HAP-1 (cell line): ENCODE data around the gene BMP8A.
"Not testable (repeated sequence)": the region's sequence is repeated elsewhere in the genome, so short reads cannot be mapped to it uniquely, and the experiment has no call there.

ENCODE experiments used
- DNase-seq, 2 experiments: peaks; one replicate each; pipeline ENCODE4 v3.0.0-alpha.2; 2016 to 2020; ENCODE audit warnings: low spot score in 2 of 2
- H3K27me3 ChIP-seq: fragments of 250-450 bp; sonication (Bioruptor Pico); 2 replicates; pipeline ENCODE4 v1.5.1; 2020; ENCODE audit warnings: low read depth, mild to moderate bottlenecking, moderate library complexity
- H3K36me3 ChIP-seq: fragments of 250-450 bp; sonication (Bioruptor Pico); replicated peaks from 2 replicates; pipeline ENCODE4 v1.5.1; 2020; ENCODE audit warnings: mild to moderate bottlenecking
- H3K4me1 ChIP-seq: fragments of 250-450 bp; sonication (Bioruptor Pico); 2 replicates; pipeline ENCODE4 v1.5.1; 2020; ENCODE audit warnings: mild to moderate bottlenecking
- H3K4me3 ChIP-seq: fragments of 250-450 bp; sonication (Bioruptor Pico); 2 replicates; pipeline ENCODE4 v1.5.1; 2020; ENCODE audit warnings: mild to moderate bottlenecking, moderate library complexity
- H3K9me3 ChIP-seq: fragments of 250-450 bp; sonication (Bioruptor Pico); 2 replicates; pipeline ENCODE4 v1.5.1; 2020; ENCODE audit warnings: mild to moderate bottlenecking, moderate library complexity
- in situ Hi-C: fragments of 300-500 bp; cut with MboI; formaldehyde crosslinking; loops from 3 replicates; pipeline ENCODE4 v1.14.3; 2020; ENCODE audit warnings: low sequenced_read_pairs, inconsistent platforms, mixed read lengths

The BMP8A gene

GRCh38 chr1:39469150-39469549, 22.3 kb upstream of the BMP8A start:
- Histone ChIP-seq H3K36me3 (peaks cover 5% of the 10 kb centered on the region), H3K4me3 (no peak overlapping the region), H3K9me3 (no peaks in the 10 kb centered on the region), H3K4me1 (no peaks in the 10 kb centered on the region), H3K27me3 (no peaks in the 10 kb centered on the region)
- DNase-seq, result no peak
- in situ Hi-C loops, result no loop called here

GRCh38 chr1:39470040-39470439, 21.4 kb upstream of the BMP8A start:
- no peaks in the 10 kb centered on the region for H3K27me3 ChIP-seq
- H3K36me3 ChIP-seq, result peaks cover 3% of the 10 kb centered on the region
- H3K4me1 ChIP-seq, result no peaks in the 10 kb centered on the region
- no peak overlapping the region for H3K4me3 ChIP-seq
- DNase-seq, result no peak
- H3K9me3 ChIP-seq, result no peaks in the 10 kb centered on the region
- in situ Hi-C loops, result no loop called here

GRCh38 chr1:39472826-39473225, 18.6 kb upstream of the BMP8A start:
- no peaks in the 10 kb centered on the region for H3K4me1 ChIP-seq
- peaks cover 3% of the 10 kb centered on the region for H3K36me3 ChIP-seq
- no peaks in the 10 kb centered on the region for H3K27me3 ChIP-seq
- no peaks in the 10 kb centered on the region for H3K9me3 ChIP-seq
- in situ Hi-C loops, result no loop called here
- no peak overlapping the region for H3K4me3 ChIP-seq
- DNase-seq, result no peak

- no peaks in the 10 kb centered on the region for H3K27me3 ChIP-seq
- DNase-seq, result no peak
- H3K9me3 ChIP-seq, result no peaks in the 10 kb centered on the region
- H3K4me3 ChIP-seq, result no peak overlapping the region
- in situ Hi-C loops, result no loop called here
- H3K4me1 ChIP-seq, result no peaks in the 10 kb centered on the region
- H3K36me3 ChIP-seq, result peaks cover 3% of the 10 kb centered on the region
Measured at GRCh38 chr1:39473324-39473723, 18.1 kb upstream of the BMP8A start.

- in situ Hi-C loops, result no loop called here
- no peaks in the 10 kb centered on the region; the same call in 1 of the 2 replicates for H3K36me3 ChIP-seq
- DNase-seq, result no peak
- H3K9me3 ChIP-seq, result no peaks in the 10 kb centered on the region
- H3K27me3 ChIP-seq, result no peaks in the 10 kb centered on the region
- H3K4me1 ChIP-seq, result no peaks in the 10 kb centered on the region
- H3K4me3 ChIP-seq, result no peak overlapping the region
Measured at GRCh38 chr1:39474810-39475209, 16.6 kb upstream of the BMP8A start.

- H3K4me1 ChIP-seq, H3K36me3 ChIP-seq, H3K4me3 ChIP-seq, DNase-seq, H3K27me3 ChIP-seq, in situ Hi-C loops, H3K9me3 ChIP-seq: not testable (repeated sequence)
Measured at GRCh38 chr1:39475551-39475950, 15.9 kb upstream of the BMP8A start.

GRCh38 chr1:39478126-39478915, 13.1 kb upstream of the BMP8A start:
- Histone ChIP-seq H3K9me3 (no peaks in the 10 kb centered on the region), H3K4me3 (no peak overlapping the region), H3K27me3 (no peaks in the 10 kb centered on the region), H3K36me3 (peaks cover 4% of the 10 kb centered on the region), H3K4me1 (no peaks in the 10 kb centered on the region)
- DNase-seq, result no peak
- in situ Hi-C loops, result no loop called here

- no peaks in the 10 kb centered on the region for H3K4me1 ChIP-seq
- no peak overlapping the region for H3K4me3 ChIP-seq
- no peaks in the 10 kb centered on the region for H3K27me3 ChIP-seq
- no peak for DNase-seq
- peaks cover 4% of the 10 kb centered on the region for H3K36me3 ChIP-seq
- in situ Hi-C loops, result no loop called here
- no peaks in the 10 kb centered on the region for H3K9me3 ChIP-seq
Measured at GRCh38 chr1:39481289-39481688, 10.1 kb upstream of the BMP8A start.

- H3K27me3 ChIP-seq, result no peaks in the 10 kb centered on the region
- in situ Hi-C loops, result no loop called here
- H3K9me3 ChIP-seq, result no peaks in the 10 kb centered on the region
- no peak for DNase-seq
- H3K4me3 ChIP-seq, result no peak overlapping the region
- no peaks in the 10 kb centered on the region for H3K4me1 ChIP-seq
- peaks cover 4% of the 10 kb centered on the region for H3K36me3 ChIP-seq
Measured at GRCh38 chr1:39483276-39483675, 8.2 kb upstream of the BMP8A start.

GRCh38 chr1:39484564-39484963, 6.9 kb upstream of the BMP8A start:
- no peak for DNase-seq
- peaks cover 4% of the 10 kb centered on the region for H3K36me3 ChIP-seq
- no peaks in the 10 kb centered on the region for H3K27me3 ChIP-seq
- H3K4me3 ChIP-seq, result no peak overlapping the region
- H3K9me3 ChIP-seq, result no peaks in the 10 kb centered on the region
- in situ Hi-C loops, result no loop called here
- H3K4me1 ChIP-seq, result no peaks in the 10 kb centered on the region

GRCh38 chr1:39485046-39485803, 6.2 kb upstream of the BMP8A start:
- H3K36me3 ChIP-seq, result peaks cover 4% of the 10 kb centered on the region
- H3K9me3 ChIP-seq, result no peaks in the 10 kb centered on the region
- DNase-seq, result no peak
- H3K4me3 ChIP-seq, result no peak overlapping the region
- no peaks in the 10 kb centered on the region for H3K4me1 ChIP-seq
- no peaks in the 10 kb centered on the region for H3K27me3 ChIP-seq
- in situ Hi-C loops, result no loop called here

- no peaks in the 10 kb centered on the region for H3K9me3 ChIP-seq
- in situ Hi-C loops, result no loop called here
Measured at GRCh38 chr1:39488012-39488545, 3.4 kb upstream of the BMP8A start.

GRCh38 chr1:39488793-39489566, 2.5 kb upstream of the BMP8A start:
- no peaks in the 10 kb centered on the region for H3K9me3 ChIP-seq
- H3K4me1 ChIP-seq, result no peaks in the 10 kb centered on the region
- no peak overlapping the region for H3K4me3 ChIP-seq
- in situ Hi-C loops, result no loop called here
- no peaks in the 10 kb centered on the region for H3K27me3 ChIP-seq
- no peaks in the 10 kb centered on the region for H3K36me3 ChIP-seq
- no peak for DNase-seq

More at GRCh38 chr1:39488012-39488545, 3.4 kb upstream of the BMP8A start:
- DNase-seq, result no peak
- H3K36me3 ChIP-seq, result no peaks in the 10 kb centered on the region
- no peaks in the 10 kb centered on the region for H3K4me1 ChIP-seq
- H3K27me3 ChIP-seq, result no peaks in the 10 kb centered on the region
- H3K4me3 ChIP-seq, result no peak overlapping the region
